HepG2 (cell line): ENCODE data around the gene DNAJC24. TPM values are rescaled to one million over a fixed set of nuclear protein-coding genes. Genes with fewer than 3 reads are reported as not detected.

Experiments used
- ATAC-seq: fragments of 200-7000 bp; cut with Tn5 transposase; 3 replicates; pipeline ENCODE4 v1.9.1; 2020; ENCODE audit warnings: mild to moderate bottlenecking, moderate library complexity
- BruUV-seq: library from RNA; stranded (reverse); fragments of 400-500 nt; replicated peaks from 2 replicates; lab custom pipeline; 2021; lab: Mats Ljungman, UMichigan
- CTCF ChIA-PET: fragments of 300-600 bp; formaldehyde crosslinking; extraction: SDS; loops from one replicate; lab custom pipeline; 2021; ENCODE audit warnings: low total read pairs, inconsistent platforms, low intra/inter-chr PET ratio; lab: Yijun Ruan, JAX
- POLR2A ChIA-PET: fragments of 350-600 bp; sonication (Branson Sonifier 250); formaldehyde crosslinking; loops from one replicate; lab custom pipeline; 2020; ENCODE audit warnings: antibody characterized with exemption, inconsistent platforms; lab: Yijun Ruan, JAX
- DNase-seq: peaks from one replicate; pipeline ENCODE4 v3.0.0-alpha.2; 2015; ENCODE audit warnings: low spot score
- FAIRE-seq: peaks from 3 replicates; lab custom pipeline; 2011; peaks lifted over from hg19 to GRCh38; lab: Jason Lieb, UNC
- H2AFZ ChIP-seq: one replicate; pipeline ENCODE4 v1.6.1; 2011; ENCODE audit warnings: low read length, inconsistent platforms
- H3K27ac ChIP-seq: fragments of 300-600 bp; 3 replicates; pipeline ENCODE4 v1.8.0; 2011; ENCODE audit warnings: mixed run types, mild to moderate bottlenecking, mixed read lengths, low read length, inconsistent platforms; ENCODE audit not compliant: insufficient read depth; ENCODE audit errors: extremely low read length
- H3K27me3 ChIP-seq, 2 experiments: fragments of 200-600 bp in 1 of 2; 2 replicates in 1 of 2; 3 replicates in 1 of 2; pipeline versions ENCODE4 v1.6.0 to v1.8.0; 2011; ENCODE audit warnings: low read length in 2 of 2, mild to moderate bottlenecking in 2 of 2, moderate library complexity in 2 of 2, inconsistent platforms in 1 of 2; ENCODE audit not compliant: insufficient read depth in 2 of 2, control insufficient read depth in 1 of 2
- H3K36me3 ChIP-seq, 2 experiments: fragments of 200-600 bp in 1 of 2; replicated peaks in 1 of 2; 2 replicates in 1 of 2; 3 replicates in 1 of 2; pipeline versions ENCODE4 v1.5.1 to v1.8.0; 2011; ENCODE audit warnings: low read length in 2 of 2, inconsistent platforms in 1 of 2; ENCODE audit not compliant: insufficient read depth in 2 of 2, control insufficient read depth in 1 of 2
- H3K4me1 ChIP-seq: 2 replicates; pipeline ENCODE4 v1.5.1; 2012; ENCODE audit warnings: low read length, inconsistent platforms; ENCODE audit not compliant: insufficient read depth
- H3K4me2 ChIP-seq: 2 replicates; pipeline ENCODE4 v1.6.0; 2011; ENCODE audit warnings: low read depth, low read length, inconsistent platforms
- H3K4me3 ChIP-seq, 3 experiments: fragments of 200-600 bp in 1 of 3; sonication (generic), shearing (Covaris generic) in 1 of 3; replicated peaks in 1 of 3; 2 replicates each; pipeline ENCODE4 v1.5.1; 2011 to 2016; ENCODE audit warnings: low read length in 3 of 3, inconsistent platforms in 2 of 3, low read depth in 2 of 3, mild to moderate bottlenecking in 2 of 3, control low read depth in 1 of 3, mixed read lengths in 1 of 3; ENCODE audit not compliant: insufficient read depth in 1 of 3
- H3K79me2 ChIP-seq: one replicate; pipeline ENCODE4 v1.6.1; 2011; ENCODE audit warnings: low read length, inconsistent platforms; ENCODE audit not compliant: insufficient read depth
- H3K9ac ChIP-seq: 2 replicates; pipeline ENCODE4 v1.6.0; 2011; ENCODE audit warnings: mild to moderate bottlenecking, low read depth, low read length, inconsistent platforms; ENCODE audit not compliant: insufficient read depth
- H3K9me3 ChIP-seq: 2 replicates; pipeline ENCODE4 v1.5.1; 2012; ENCODE audit warnings: mild to moderate bottlenecking, low read length
- H4K20me1 ChIP-seq: 2 replicates; pipeline ENCODE4 v1.6.0; 2011; ENCODE audit warnings: inconsistent platforms, mild to moderate bottlenecking, low read length, moderate library complexity; ENCODE audit not compliant: insufficient read depth
- CENPT ChIP-seq: sonication (generic); formaldehyde crosslinking; IDR thresholded peaks from 2 replicates; pipeline ENCODE4 v1.8.0; 2022; ENCODE audit warnings: low read depth, mild to moderate bottlenecking, moderate library complexity, missing genetic modification reagents
- FOXK1 ChIP-seq: sonication (generic); formaldehyde crosslinking; IDR thresholded peaks from 2 replicates; pipeline ENCODE4 v1.4.0; 2020; ENCODE audit warnings: low read depth, missing genetic modification reagents, borderline replicate concordance
- GTF3A ChIP-seq: sonication (generic); formaldehyde crosslinking; conservative IDR thresholded peaks from 2 replicates; pipeline ENCODE4 v1.4.0; 2020; ENCODE audit warnings: mild to moderate bottlenecking, missing genetic modification reagents
- MEIS2 ChIP-seq: sonication (generic); formaldehyde crosslinking; IDR thresholded peaks from 2 replicates; pipeline ENCODE4 v1.9.0; 2021; ENCODE audit warnings: mild to moderate bottlenecking, missing genetic modification reagents
- MTA1 ChIP-seq: sonication (generic); formaldehyde crosslinking; IDR thresholded peaks from 2 replicates; pipeline ENCODE4 v1.4.0; 2020; ENCODE audit warnings: missing genetic modification reagents, mild to moderate bottlenecking, borderline replicate concordance
- NRL ChIP-seq: sonication (generic); formaldehyde crosslinking; IDR thresholded peaks from 2 replicates; pipeline ENCODE4 v1.5.0; 2020; ENCODE audit warnings: missing genetic modification reagents, mild to moderate bottlenecking, moderate library complexity, borderline replicate concordance
- PAXIP1 ChIP-seq: sonication (generic); formaldehyde crosslinking; conservative IDR thresholded peaks from 2 replicates; pipeline ENCODE4 v1.4.0; 2020; ENCODE audit warnings: mild to moderate bottlenecking, missing genetic modification reagents, moderate library complexity
- SMARCE1 ChIP-seq: fragments of 450-650 bp; IDR thresholded peaks from 2 replicates; pipeline ENCODE4 v1.6.1; 2017; ENCODE audit warnings: borderline replicate concordance
- TGIF2 ChIP-seq: IDR thresholded peaks from 2 replicates; pipeline ENCODE4 v1.6.1; 2016; ENCODE audit warnings: control low read depth, missing compliant biosample characterization
- ZNF205 ChIP-seq: IDR thresholded peaks from 2 replicates; pipeline ENCODE4 v1.6.1; 2018; ENCODE audit warnings: missing biosample characterization, missing genetic modification reagents
- ZNF317 ChIP-seq: sonication (generic); formaldehyde crosslinking; IDR thresholded peaks from 2 replicates; pipeline ENCODE4 v1.5.0; 2020; ENCODE audit warnings: mild to moderate bottlenecking, missing genetic modification reagents
- ZNF496 ChIP-seq: sonication (generic); formaldehyde crosslinking; IDR thresholded peaks from 2 replicates; pipeline ENCODE4 v1.8.1; 2023; ENCODE audit warnings: mild to moderate bottlenecking, moderate library complexity, missing genetic modification reagents; ENCODE audit not compliant: insufficient replicate concordance
- ZNF672 ChIP-seq: sonication (generic); formaldehyde crosslinking; IDR thresholded peaks from 2 replicates; pipeline ENCODE4 v1.8.1; 2022; ENCODE audit warnings: missing genetic modification reagents
- ZNF703 ChIP-seq: sonication (generic); formaldehyde crosslinking; IDR thresholded peaks from 2 replicates; pipeline ENCODE4 v1.5.1; 2020; ENCODE audit warnings: missing genetic modification reagents, mild to moderate bottlenecking, moderate library complexity, borderline replicate concordance
- ZSCAN5A ChIP-seq: sonication (generic); formaldehyde crosslinking; IDR thresholded peaks from 2 replicates; pipeline ENCODE4 v1.8.0; 2022; ENCODE audit warnings: mild to moderate bottlenecking, missing genetic modification reagents, borderline replicate concordance
- WGBS: methylation state at CpG from one replicate; pipeline ENCODE4 v1.1.6; 2017; ENCODE audit warnings: low lambda C conversion rate; 5-methylcytosine and 5-hydroxymethylcytosine counted together
- in situ Hi-C: cut with HindIII; loops from 2 replicates; pipeline ENCODE4 v1.10.0; 2017; ENCODE audit warnings: low pct_unique_long_range_greater_than_20kb; ENCODE audit not compliant: extremely low pct_ligation_motif_present
- intact Hi-C: fragments of 100-400 bp; cut with micrococcal nuclease; formaldehyde crosslinking; loops from one replicate; pipeline ENCODE4 v1.10.0; 2022; ENCODE audit not compliant: unreplicated experiment
- polyA plus RNA-seq, 8 experiments: library from polyadenylated mRNA; depleted of rRNA in 3 of 8; stranded (reverse) in 7 of 8; unstranded in 1 of 8; fragments of >200 nt; fragmentation: Illumina TruSeq in 4 of 8; extraction: Trizol in 4 of 8; gene quantifications; 2 replicates each; pipeline versions ENCODE4 v1.2.1 to v1.2.3, GENCODE V29; 2011 to 2016; ENCODE audit warnings: low read depth in 4 of 8, missing spikeins in 1 of 8, mixed read lengths in 1 of 8; ENCODE audit not compliant: insufficient read depth in 1 of 8
- total RNA-seq, 5 experiments: library from RNA; depleted of rRNA; stranded (reverse); fragments of >200 nt; fragmentation: Illumina TruSeq; extraction: Trizol; gene quantifications; 2 replicates each; pipeline ENCODE4 v1.2.3, GENCODE V29; 2016; ENCODE audit warnings: low read depth in 1 of 5

Gene DNAJC24
- total and polyA plus RNA-seq, 2 of the 13 experiments (the other 11 are each of a cell fraction or from before 2014, with no cell fraction given), result 10.5 to 13.7 TPM

- FAIRE-seq, result no peak
- Histone ChIP-seq H3K9me3 (no peaks in the 10 kb centered on the region), H3K27me3 (no peaks in the 10 kb centered on the region), H4K20me1 (no peaks in the 10 kb centered on the region), H3K79me2 (no peaks in the 10 kb centered on the region), H3K27ac (no peak overlapping the region), H3K4me2 (no peak overlapping the region), H3K4me1 (no peaks in the 10 kb centered on the region), H3K4me3 (no peak overlapping the region), H3K9ac (no peak overlapping the region), H3K36me3 (peaks cover 0 to 4% of the 10 kb centered on the region in 2 experiments; a peak in 1 of 5 replicates), H2AFZ (no peak overlapping the region)
- ChIA-PET CTCF (no interaction called here), POLR2A (no interaction called here)
- BruUV-seq, result no TSS peak
- intact Hi-C loops, result no loop called here
- ATAC-seq, result no peak
- no peak for DNase-seq
- in situ Hi-C loops, result no loop called here
- WGBS, result 94% methylated on average over 1 of the region's 1 CpG
- TF ChIP-seq SMARCE1 (no peak), ZNF672 (CRISPR knock-in tag) (no peak), CENPT (CRISPR knock-in tag) (no peak), TGIF2 (CRISPR knock-in tag) (no peak), PAXIP1 (CRISPR knock-in tag) (no peak), ZSCAN5A (CRISPR knock-in tag) (no peak), MEIS2 (no peak), MTA1 (CRISPR knock-in tag) (no peak), FOXK1 (CRISPR knock-in tag) (no peak), GTF3A (CRISPR knock-in tag) (no peak), ZNF703 (CRISPR knock-in tag) (no peak), NRL (CRISPR knock-in tag) (no peak), ZNF205 (CRISPR knock-in tag) (no peak), ZNF496 (no peak), ZNF317 (CRISPR knock-in tag) (no peak)
Observed at GRCh38 chr11:31417357-31417756, 47.7 kb downstream of the DNAJC24 start.
